OCI-LY3 (cell line): ENCODE data around the gene NPHP4.

Source experiments
- EZH2phosphoT487 ChIP-seq: fragments of 200-600 bp; shearing (Covaris generic); IDR thresholded peaks from 2 replicates; pipeline ENCODE4 v1.6.1; 2018; ENCODE audit warnings: antibody characterized with exemption, mixed run types, low read depth
- TF ChIP-seq, protein P1 (sequence below): fragments of 200-600, 300-600 bp; sonication (generic); IDR thresholded peaks from 2 replicates; pipeline ENCODE4 v1.5.1; 2014; ENCODE audit warnings: antibody characterized with exemption, low read length, low read depth

DNA sequence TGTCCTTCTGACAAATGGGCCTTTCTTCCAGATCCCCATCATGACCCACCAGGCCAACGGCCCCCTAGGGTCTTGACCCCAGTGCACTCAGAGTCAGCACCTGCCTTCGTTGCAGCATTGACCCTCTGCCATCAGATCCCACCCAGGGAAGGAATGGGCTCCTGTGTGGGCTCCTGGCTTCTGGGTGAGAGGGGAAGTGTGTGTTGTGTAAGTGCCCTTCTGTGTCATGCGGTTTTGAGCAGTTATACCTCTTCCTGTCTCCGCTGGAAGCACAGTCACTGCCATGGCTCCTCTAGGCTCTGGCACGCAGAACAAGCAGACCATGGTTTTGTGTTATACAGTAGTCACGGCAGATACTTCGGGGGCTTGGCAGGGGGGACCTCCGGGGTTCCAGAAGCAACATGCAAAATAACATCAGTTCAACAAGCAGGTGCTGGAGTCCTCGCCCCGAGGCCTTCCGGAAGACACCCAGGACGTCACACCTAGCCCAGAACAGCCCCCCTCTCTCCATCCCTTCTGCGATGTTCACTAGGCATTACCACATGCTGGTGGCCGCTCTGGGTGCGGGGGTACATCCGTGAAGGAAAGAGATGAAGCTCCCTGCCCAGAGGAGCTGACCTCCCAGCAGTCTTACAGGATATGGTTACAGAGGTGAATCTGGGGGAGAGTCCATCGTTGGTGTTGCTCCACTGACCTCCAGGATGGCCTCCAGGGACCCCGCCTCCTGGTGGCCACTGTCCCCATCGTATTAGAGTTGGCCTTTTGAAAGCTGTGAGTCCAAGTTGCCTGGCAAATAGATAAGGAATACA lies 36.0 kb upstream of the NPHP4 start:
- TF ChIP-seq, protein P1, sequence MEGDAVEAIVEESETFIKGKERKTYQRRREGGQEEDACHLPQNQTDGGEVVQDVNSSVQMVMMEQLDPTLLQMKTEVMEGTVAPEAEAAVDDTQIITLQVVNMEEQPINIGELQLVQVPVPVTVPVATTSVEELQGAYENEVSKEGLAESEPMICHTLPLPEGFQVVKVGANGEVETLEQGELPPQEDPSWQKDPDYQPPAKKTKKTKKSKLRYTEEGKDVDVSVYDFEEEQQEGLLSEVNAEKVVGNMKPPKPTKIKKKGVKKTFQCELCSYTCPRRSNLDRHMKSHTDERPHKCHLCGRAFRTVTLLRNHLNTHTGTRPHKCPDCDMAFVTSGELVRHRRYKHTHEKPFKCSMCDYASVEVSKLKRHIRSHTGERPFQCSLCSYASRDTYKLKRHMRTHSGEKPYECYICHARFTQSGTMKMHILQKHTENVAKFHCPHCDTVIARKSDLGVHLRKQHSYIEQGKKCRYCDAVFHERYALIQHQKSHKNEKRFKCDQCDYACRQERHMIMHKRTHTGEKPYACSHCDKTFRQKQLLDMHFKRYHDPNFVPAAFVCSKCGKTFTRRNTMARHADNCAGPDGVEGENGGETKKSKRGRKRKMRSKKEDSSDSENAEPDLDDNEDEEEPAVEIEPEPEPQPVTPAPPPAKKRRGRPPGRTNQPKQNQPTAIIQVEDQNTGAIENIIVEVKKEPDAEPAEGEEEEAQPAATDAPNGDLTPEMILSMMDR, result no peak
- TF ChIP-seq EZH2phosphoT487, result no peak
